DND-41 (cell line): ENCODE measurements around the gene FOXN1.

Experiments
- ATAC-seq: fragments of 200-7000 bp; cut with Tn5 transposase; 3 replicates; pipeline ENCODE4 v1.9.1; 2021; ENCODE audit warnings: low read depth; ENCODE audit not compliant: insufficient read depth
- DNase-seq: peaks from one replicate; pipeline ENCODE4 v3.0.0-alpha.2; 2020
- H2AFZ ChIP-seq: 2 replicates; pipeline ENCODE4 v1.6.0; 2012; ENCODE audit warnings: low read depth, low read length
- H3K27ac ChIP-seq: 2 replicates; pipeline ENCODE4 v1.5.1; 2012; ENCODE audit warnings: low read length, inconsistent platforms
- H3K27me3 ChIP-seq: fragments of 200-600 bp; sonication (generic); 2 replicates; pipeline ENCODE4 v1.6.0; 2012; ENCODE audit warnings: low read length, mild to moderate bottlenecking, inconsistent platforms; ENCODE audit not compliant: insufficient read depth, poor library complexity
- H3K36me3 ChIP-seq: 2 replicates; pipeline ENCODE4 v1.5.1; 2012; ENCODE audit warnings: low read length, inconsistent platforms; ENCODE audit not compliant: insufficient read depth
- H3K4me1 ChIP-seq: 2 replicates; pipeline ENCODE4 v1.5.1; 2012; ENCODE audit warnings: mild to moderate bottlenecking, low read length; ENCODE audit not compliant: insufficient read depth
- H3K4me2 ChIP-seq: 2 replicates; pipeline ENCODE4 v1.6.0; 2012; ENCODE audit warnings: mild to moderate bottlenecking, moderate library complexity, low read length, inconsistent platforms; ENCODE audit not compliant: insufficient read depth
- H3K4me3 ChIP-seq, 2 experiments: fragments of 200-600 bp in 1 of 2; shearing (Covaris generic) in 1 of 2; 2 replicates each; pipeline ENCODE4 v1.5.1; 2012 to 2016; ENCODE audit warnings: inconsistent platforms in 2 of 2, low read length in 2 of 2, mild to moderate bottlenecking in 2 of 2, low read depth in 1 of 2, moderate library complexity in 1 of 2
- H3K79me2 ChIP-seq: 2 replicates; pipeline ENCODE4 v1.6.0; 2012; ENCODE audit warnings: low read length, inconsistent platforms; ENCODE audit not compliant: insufficient read depth
- H3K9ac ChIP-seq: 2 replicates; pipeline ENCODE4 v1.6.0; 2012; ENCODE audit warnings: low read depth, mild to moderate bottlenecking, inconsistent platforms, low read length, moderate library complexity
- H3K9me3 ChIP-seq: 2 replicates; pipeline ENCODE4 v1.5.1; 2012; ENCODE audit warnings: low read length, moderate library complexity, mild to moderate bottlenecking, inconsistent platforms; ENCODE audit not compliant: insufficient read depth, severe bottlenecking
- H4K20me1 ChIP-seq: 2 replicates; pipeline ENCODE4 v1.6.0; 2012; ENCODE audit warnings: low read length; ENCODE audit not compliant: insufficient read depth
- CTCF ChIP-seq: IDR thresholded peaks from 2 replicates; pipeline ENCODE4 v1.5.1; 2012; ENCODE audit warnings: borderline replicate concordance, low read length, moderate library complexity, mild to moderate bottlenecking; ENCODE audit not compliant: poor library complexity, severe bottlenecking; ENCODE audit errors: extremely low read depth
- EZH2 ChIP-seq: IDR thresholded peaks from 3 replicates; pipeline ENCODE4 v1.6.1; 2012; ENCODE audit warnings: borderline replicate concordance, low read depth, mild to moderate bottlenecking, moderate library complexity, low read length, inconsistent platforms; ENCODE audit not compliant: severe bottlenecking

Gene FOXN1

GRCh38 chr17:28506763-28507487, 777 bp downstream of the FOXN1 start:
- no peak overlapping the region for H3K4me2 ChIP-seq
- no peaks in the 10 kb centered on the region for H4K20me1 ChIP-seq
- DNase-seq (no peak), ATAC-seq (no peak)
- H3K27me3 ChIP-seq = peaks cover 14% of the 10 kb centered on the region
- no peak overlapping the region for H3K4me3 ChIP-seq
- H3K36me3 ChIP-seq = no peaks in the 10 kb centered on the region
- no peak for TF ChIP-seq EZH2
- TF ChIP-seq CTCF = no peak
- H3K27ac ChIP-seq = no peak overlapping the region
- no peaks in the 10 kb centered on the region for H3K9me3 ChIP-seq
- no peaks in the 10 kb centered on the region for H3K4me1 ChIP-seq
- no peak overlapping the region for H3K9ac ChIP-seq
- H2AFZ ChIP-seq = no peak overlapping the region
- H3K79me2 ChIP-seq = no peaks in the 10 kb centered on the region

GRCh38 chr17:28507567-28508203, 1.5 kb downstream of the FOXN1 start:
- Histone ChIP-seq H3K9me3 (no peaks in the 10 kb centered on the region), H3K36me3 (no peaks in the 10 kb centered on the region), H3K79me2 (no peaks in the 10 kb centered on the region), H3K4me3 (no peak overlapping the region), H4K20me1 (no peaks in the 10 kb centered on the region), H3K9ac (no peak overlapping the region), H3K4me2 (no peak overlapping the region), H2AFZ (no peak overlapping the region), H3K27me3 (peaks cover 19% of the 10 kb centered on the region), H3K27ac (no peak overlapping the region), H3K4me1 (no peaks in the 10 kb centered on the region)
- TF ChIP-seq EZH2 (no peak), CTCF (no peak)
- ATAC-seq = no peak
- DNase-seq = no peak

GRCh38 chr17:28508211-28508724, 2.1 kb downstream of the FOXN1 start:
- H3K36me3 ChIP-seq = no peaks in the 10 kb centered on the region
- TF ChIP-seq EZH2 = no peak
- TF ChIP-seq CTCF = no peak
- H3K9ac ChIP-seq = no peak overlapping the region
- no peak overlapping the region for H2AFZ ChIP-seq
- H3K79me2 ChIP-seq = no peaks in the 10 kb centered on the region
- no peaks in the 10 kb centered on the region for H3K9me3 ChIP-seq
- no peaks in the 10 kb centered on the region for H4K20me1 ChIP-seq
- H3K4me3 ChIP-seq = no peak overlapping the region
- no peaks in the 10 kb centered on the region for H3K4me1 ChIP-seq
- DNase-seq = no peak
- no peak for ATAC-seq
- H3K4me2 ChIP-seq = no peak overlapping the region
- no peak overlapping the region for H3K27ac ChIP-seq
- H3K27me3 ChIP-seq = peaks cover 19% of the 10 kb centered on the region
